IMR-90 (cell line): Measurements from ENCODE around the gene TMEM43. TPM values are rescaled to one million over a fixed set of nuclear protein-coding genes. Genes with fewer than 3 reads are reported as not detected.

Experiments used
- ATAC-seq: fragments of 200-7000 bp; cut with Tn5 transposase; 2 replicates; pipeline ENCODE4 v1.9.1; 2020; ENCODE audit warnings: low read depth, mild to moderate bottlenecking, moderate library complexity
- BruUV-seq: library from RNA; stranded (reverse); fragments of 400-500 nt; replicated peaks from 2 replicates; lab custom pipeline; 2021; lab: Mats Ljungman, UMichigan
- CTCF ChIA-PET: fragments of 300-600 bp; formaldehyde crosslinking; extraction: SDS; loops from one replicate; lab custom pipeline; 2021; ENCODE audit warnings: antibody characterized with exemption; lab: Yijun Ruan, JAX
- POLR2A ChIA-PET: fragments of 300-600 bp; sonication (Branson Sonifier 250); formaldehyde crosslinking; loops from one replicate; lab custom pipeline; 2022; ENCODE audit warnings: antibody characterized with exemption; ENCODE audit not compliant: unreplicated experiment; lab: Charles Lee
- DNase-seq: peaks from one replicate; pipeline ENCODE4 v3.0.0; 2013
- H2AFZ ChIP-seq: replicated peaks from 2 replicates; pipeline ENCODE3; 2013; ENCODE audit warnings: low read length, mild to moderate bottlenecking; ENCODE audit not compliant: poor library complexity
- H2AK5ac ChIP-seq: 2 replicates; pipeline ENCODE4 v1.6.1; 2013; ENCODE audit warnings: low read depth, low read length, inconsistent platforms
- H2AK9ac ChIP-seq: replicated peaks from 2 replicates; pipeline ENCODE3; 2013; ENCODE audit warnings: mild to moderate bottlenecking, low read depth, low read length, moderate library complexity; ENCODE audit not compliant: poor library complexity
- H2BK120ac ChIP-seq: 2 replicates; pipeline ENCODE4 v1.6.1; 2013; ENCODE audit warnings: low read depth, low read length, inconsistent platforms
- H2BK15ac ChIP-seq: 3 replicates; pipeline ENCODE4 v1.6.1; 2013; ENCODE audit warnings: low read depth, low read length, inconsistent platforms
- H2BK20ac ChIP-seq: 2 replicates; pipeline ENCODE4 v1.6.1; 2013; ENCODE audit warnings: low read depth, mild to moderate bottlenecking, inconsistent platforms, low read length, moderate library complexity
- H2BK5ac ChIP-seq: 2 replicates; pipeline ENCODE4 v1.6.1; 2013; ENCODE audit warnings: mild to moderate bottlenecking, low read depth, low read length, inconsistent platforms; ENCODE audit not compliant: poor library complexity, severe bottlenecking
- H3K14ac ChIP-seq: replicated peaks from 2 replicates; pipeline ENCODE4 v1.6.1; 2013; ENCODE audit warnings: low read depth, low read length, inconsistent platforms
- H3K18ac ChIP-seq: 2 replicates; pipeline ENCODE4 v1.6.1; 2013; ENCODE audit warnings: low read depth, low read length, control low read depth
- H3K23ac ChIP-seq: 2 replicates; pipeline ENCODE4 v1.6.1; 2013; ENCODE audit warnings: low read depth, low read length, inconsistent platforms
- H3K27ac ChIP-seq: 2 replicates; pipeline ENCODE4 v1.5.1; 2013; ENCODE audit warnings: mild to moderate bottlenecking, control low read depth, low read length; ENCODE audit not compliant: insufficient read depth
- H3K27me3 ChIP-seq: 2 replicates; pipeline ENCODE4 v1.6.1; 2013; ENCODE audit warnings: low read length; ENCODE audit not compliant: control insufficient read depth, insufficient read depth
- H3K36me3 ChIP-seq: 2 replicates; pipeline ENCODE4 v1.6.1; 2013; ENCODE audit warnings: low read length, mixed read lengths; ENCODE audit not compliant: control insufficient read depth, insufficient read depth
- H3K4ac ChIP-seq: 2 replicates; pipeline ENCODE4 v1.6.1; 2013; ENCODE audit warnings: low read depth, low read length, inconsistent platforms
- H3K4me1 ChIP-seq: 2 replicates; pipeline ENCODE4 v1.6.1; 2013; ENCODE audit warnings: low read length, mixed read lengths; ENCODE audit not compliant: control insufficient read depth, insufficient read depth
- H3K4me2 ChIP-seq: 2 replicates; pipeline ENCODE4 v1.6.1; 2013; ENCODE audit warnings: low read depth, mild to moderate bottlenecking, control low read depth, low read length, moderate library complexity
- H3K4me3 ChIP-seq: 2 replicates; pipeline ENCODE4 v1.5.1; 2013; ENCODE audit warnings: low read depth, mild to moderate bottlenecking, control low read depth, low read length, moderate library complexity; ENCODE audit not compliant: insufficient read depth
- H3K56ac ChIP-seq: 2 replicates; pipeline ENCODE4 v1.6.1; 2013; ENCODE audit warnings: low read length, inconsistent platforms; ENCODE audit not compliant: insufficient read depth; ENCODE audit errors: extremely low read depth
- H3K79me1 ChIP-seq, 2 experiments: 2 replicates each; pipeline ENCODE4 v1.6.1; 2013; ENCODE audit warnings: low read length in 2 of 2, inconsistent platforms in 1 of 2, low read depth in 1 of 2
- H3K9ac ChIP-seq: 2 replicates; pipeline ENCODE4 v1.6.1; 2013; ENCODE audit warnings: low read depth, low read length, control low read depth
- H3K9me1 ChIP-seq: 2 replicates; pipeline ENCODE4 v1.6.1; 2013; ENCODE audit warnings: low read length, inconsistent platforms; ENCODE audit not compliant: insufficient read depth
- H3K9me3 ChIP-seq: 2 replicates; pipeline ENCODE4 v1.6.1; 2013; ENCODE audit warnings: low read length; ENCODE audit not compliant: control insufficient read depth, insufficient read depth
- H4K20me1 ChIP-seq: 2 replicates; pipeline ENCODE4 v1.6.1; 2013; ENCODE audit warnings: low read length, inconsistent platforms; ENCODE audit not compliant: insufficient read depth
- H4K5ac ChIP-seq: 2 replicates; pipeline ENCODE4 v1.6.1; 2013; ENCODE audit warnings: mild to moderate bottlenecking, low read depth, low read length, control low read depth
- H4K8ac ChIP-seq, 2 experiments: 2 replicates each; pipeline ENCODE4 v1.6.1; 2013; ENCODE audit warnings: low read depth in 2 of 2, low read length in 2 of 2, control low read depth in 1 of 2, inconsistent platforms in 1 of 2
- H4K91ac ChIP-seq: 2 replicates; pipeline ENCODE4 v1.6.1; 2013; ENCODE audit warnings: low read depth, low read length, inconsistent platforms; ENCODE audit not compliant: insufficient read depth
- CEBPB ChIP-seq: IDR thresholded peaks from 2 replicates; pipeline ENCODE4 v1.6.1; 2012; ENCODE audit warnings: low read depth, low read length, improper control_type of control experiment
- POLR2A ChIP-seq: IDR thresholded peaks from 2 replicates; pipeline ENCODE4 v1.6.1; 2012; ENCODE audit warnings: mild to moderate bottlenecking, low read depth, low read length
- RAD21 ChIP-seq: IDR thresholded peaks from 2 replicates; pipeline ENCODE4 v1.6.1; 2012; ENCODE audit warnings: low read length, improper control_type of control experiment
- RFX5 ChIP-seq: IDR thresholded peaks from 2 replicates; pipeline ENCODE4 v1.8.0; 2012; ENCODE audit warnings: low read depth, mild to moderate bottlenecking, low read length, moderate library complexity
- SMC3 ChIP-seq: fragments of 150-350 bp; IDR thresholded peaks from 2 replicates; pipeline ENCODE4 v1.6.1; 2016; ENCODE audit warnings: low read depth, mild to moderate bottlenecking, antibody characterized with exemption, low read length, moderate library complexity
- WGBS, 2 experiments: methylation state at CpG; one replicate each; pipeline versions ENCODE4 v1.1.5 to v1.1.7; 2013; ENCODE audit warnings: missing lambda C conversion rate in 2 of 2; ENCODE audit not compliant: insufficient read length in 1 of 2; ENCODE audit errors: extremely low coverage in 2 of 2; 5-methylcytosine and 5-hydroxymethylcytosine counted together
- dilution Hi-C: fragments of 300-500 bp; cut with HindIII; formaldehyde crosslinking; loops from one replicate; pipeline ENCODE4 v1.14.3; 2018; ENCODE audit warnings: low sequenced_read_pairs; ENCODE audit not compliant: unreplicated experiment
- in situ Hi-C: fragments of 300-500 bp; cut with MboI; formaldehyde crosslinking; loops from 3 replicates; pipeline ENCODE4 v1.14.3; 2019; ENCODE audit warnings: low sequenced_read_pairs, inconsistent platforms, mixed read lengths
- intact Hi-C: fragments of 100-400 bp; cut with micrococcal nuclease; formaldehyde crosslinking; loops from 2 replicates; pipeline ENCODE4 v1.10.0; 2022
- polyA plus RNA-seq, 3 experiments: library from polyadenylated mRNA; depleted of rRNA; stranded (reverse); fragments of >200 nt; gene quantifications; 2 replicates each; pipeline ENCODE4 v1.2.3, GENCODE V29; 2012; ENCODE audit warnings: low replicate concordance in 1 of 3
- total RNA-seq: library from RNA; depleted of rRNA; stranded (reverse); fragments of >200 nt; gene quantifications from 2 replicates; pipeline ENCODE4 v1.2.3, GENCODE V29; 2012
- TF ChIP-seq, protein P1 (sequence below): fragments of 150-350 bp; IDR thresholded peaks from 2 replicates; pipeline ENCODE4 v1.6.1; 2016; ENCODE audit warnings: low read depth, mild to moderate bottlenecking, low read length, moderate library complexity, borderline replicate concordance
- TF ChIP-seq, protein P2 (sequence below): conservative IDR thresholded peaks from 2 replicates; pipeline ENCODE4 v1.5.1; 2012; ENCODE audit warnings: mild to moderate bottlenecking, low read depth, low read length, improper control_type of control experiment

TMEM43 gene
- total and polyA plus RNA-seq, 2 of the 4 experiments (the other 2 are of a cell fraction), result 109 to 114 TPM

DNA sequence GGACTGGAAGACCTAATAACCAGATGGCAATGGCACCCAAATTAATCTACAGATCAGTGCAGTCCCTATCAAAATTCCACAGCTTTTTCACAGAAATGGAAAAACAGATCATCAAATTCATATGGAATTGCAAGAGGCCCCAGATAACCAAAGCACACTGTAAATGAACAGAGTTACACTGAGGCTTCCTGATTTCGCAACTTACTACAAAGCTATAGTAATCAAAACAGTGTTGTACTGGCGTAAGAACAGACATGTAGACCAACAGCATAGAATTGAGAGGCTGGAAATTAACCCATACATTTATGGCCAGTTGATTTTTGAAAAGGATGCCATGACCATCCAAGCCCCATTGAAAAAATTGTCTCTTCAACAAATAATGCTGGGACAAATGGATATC lies 37.3 kb downstream of the TMEM43 start:
- BruUV-seq, result no TSS peak
- in situ Hi-C loops, result no loop called here
- ChIA-PET POLR2A (no interaction called here), CTCF (no interaction called here)
- H3K23ac ChIP-seq, result no peak overlapping the region
- no peak overlapping the region for H2BK5ac ChIP-seq
- H3K14ac ChIP-seq, result no peak overlapping the region
- no peak overlapping the region for H4K5ac ChIP-seq
- no peak overlapping the region for H2BK15ac ChIP-seq
- no peak overlapping the region for H3K9ac ChIP-seq
- H2AFZ ChIP-seq, result no peak overlapping the region
- no peak overlapping the region for H2BK120ac ChIP-seq
- H2AK9ac ChIP-seq, result no peak overlapping the region
- no peak overlapping the region for H3K4me3 ChIP-seq
- H4K20me1 ChIP-seq, result no peaks in the 10 kb centered on the region
- H4K91ac ChIP-seq, result no peak overlapping the region
- no peak overlapping the region for H3K27ac ChIP-seq
- TF ChIP-seq, protein P1, sequence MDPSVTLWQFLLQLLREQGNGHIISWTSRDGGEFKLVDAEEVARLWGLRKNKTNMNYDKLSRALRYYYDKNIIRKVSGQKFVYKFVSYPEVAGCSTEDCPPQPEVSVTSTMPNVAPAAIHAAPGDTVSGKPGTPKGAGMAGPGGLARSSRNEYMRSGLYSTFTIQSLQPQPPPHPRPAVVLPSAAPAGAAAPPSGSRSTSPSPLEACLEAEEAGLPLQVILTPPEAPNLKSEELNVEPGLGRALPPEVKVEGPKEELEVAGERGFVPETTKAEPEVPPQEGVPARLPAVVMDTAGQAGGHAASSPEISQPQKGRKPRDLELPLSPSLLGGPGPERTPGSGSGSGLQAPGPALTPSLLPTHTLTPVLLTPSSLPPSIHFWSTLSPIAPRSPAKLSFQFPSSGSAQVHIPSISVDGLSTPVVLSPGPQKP, result no peak
- no peak for TF ChIP-seq RAD21
- TF ChIP-seq, protein P2, sequence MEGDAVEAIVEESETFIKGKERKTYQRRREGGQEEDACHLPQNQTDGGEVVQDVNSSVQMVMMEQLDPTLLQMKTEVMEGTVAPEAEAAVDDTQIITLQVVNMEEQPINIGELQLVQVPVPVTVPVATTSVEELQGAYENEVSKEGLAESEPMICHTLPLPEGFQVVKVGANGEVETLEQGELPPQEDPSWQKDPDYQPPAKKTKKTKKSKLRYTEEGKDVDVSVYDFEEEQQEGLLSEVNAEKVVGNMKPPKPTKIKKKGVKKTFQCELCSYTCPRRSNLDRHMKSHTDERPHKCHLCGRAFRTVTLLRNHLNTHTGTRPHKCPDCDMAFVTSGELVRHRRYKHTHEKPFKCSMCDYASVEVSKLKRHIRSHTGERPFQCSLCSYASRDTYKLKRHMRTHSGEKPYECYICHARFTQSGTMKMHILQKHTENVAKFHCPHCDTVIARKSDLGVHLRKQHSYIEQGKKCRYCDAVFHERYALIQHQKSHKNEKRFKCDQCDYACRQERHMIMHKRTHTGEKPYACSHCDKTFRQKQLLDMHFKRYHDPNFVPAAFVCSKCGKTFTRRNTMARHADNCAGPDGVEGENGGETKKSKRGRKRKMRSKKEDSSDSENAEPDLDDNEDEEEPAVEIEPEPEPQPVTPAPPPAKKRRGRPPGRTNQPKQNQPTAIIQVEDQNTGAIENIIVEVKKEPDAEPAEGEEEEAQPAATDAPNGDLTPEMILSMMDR, result no peak
- TF ChIP-seq CEBPB, result peak; percentile 86
- no peak for TF ChIP-seq RFX5
- TF ChIP-seq POLR2A, result no peak
- no peak for TF ChIP-seq SMC3
- no peaks in the 10 kb centered on the region for H3K4me1 ChIP-seq
- no peak overlapping the region for H3K4ac ChIP-seq
- H3K27me3 ChIP-seq, result no peaks in the 10 kb centered on the region
- ATAC-seq, result no peak
- H2BK20ac ChIP-seq, result no peak overlapping the region
- no peak overlapping the region for H2AK5ac ChIP-seq
- no peak overlapping the region for H3K18ac ChIP-seq
- peaks cover 4% of the 10 kb centered on the region; the same call in 1 of the 2 replicates for H3K9me3 ChIP-seq
- peaks cover 2% of the 10 kb centered on the region; the same call in 1 of the 2 replicates for H3K9me1 ChIP-seq
- H3K36me3 ChIP-seq, result peaks cover 73% of the 10 kb centered on the region
- H4K8ac ChIP-seq, result no peak overlapping the region
- intact Hi-C loops, result no loop called here
- H3K4me2 ChIP-seq, result no peak overlapping the region
- H3K56ac ChIP-seq, result no peak overlapping the region
- WGBS, 2 experiments, result no CpG with 5 or more reads among the region's 2 CpGs
- no peak for DNase-seq
- H3K79me1 ChIP-seq, result peaks cover 18 to 23% of the 10 kb centered on the region in 2 experiments
- dilution Hi-C loops, result no loop called here
